HFFc6 (cell line): Measurements from ENCODE around the gene NPR2. TPM values are rescaled to one million over a fixed set of nuclear protein-coding genes. Genes with fewer than 3 reads are reported as not detected.

Experiments used
- DNase-seq: peaks from one replicate; pipeline ENCODE4 v3.0.0-alpha.2; 2018
- H3K27ac Mint-ChIP-seq: 2 replicates; pipeline ENCODE4 v1.8.0; 2020; ENCODE audit warnings: mild to moderate bottlenecking, mixed read lengths
- H3K27me3 Mint-ChIP-seq: 2 replicates; pipeline ENCODE4 v1.8.0; 2021; ENCODE audit warnings: mild to moderate bottlenecking, moderate library complexity, mixed read lengths; ENCODE audit not compliant: insufficient read depth
- H3K36me3 Mint-ChIP-seq: 2 replicates; pipeline ENCODE4 v1.8.0; 2021; ENCODE audit warnings: low read depth, mixed read lengths
- H3K4me1 Mint-ChIP-seq: 2 replicates; pipeline ENCODE4 v1.8.0; 2020; ENCODE audit warnings: low read depth, mixed read lengths
- H3K4me3 Mint-ChIP-seq: 2 replicates; pipeline ENCODE4 v1.8.0; 2020; ENCODE audit warnings: mild to moderate bottlenecking, moderate library complexity, mixed read lengths
- H3K9me3 Mint-ChIP-seq: 2 replicates; pipeline ENCODE4 v1.8.0; 2020; ENCODE audit warnings: mild to moderate bottlenecking, mixed read lengths
- CTCF ChIP-seq: fragments of 200-600 bp; sonication (generic); IDR thresholded peaks from 2 replicates; pipeline ENCODE4 v1.5.0; 2021; ENCODE audit warnings: antibody characterized with exemption, mild to moderate bottlenecking
- total RNA-seq, 6 experiments: library from RNA; stranded (reverse); fragmentation: NEBNext Ultra II Directional; extraction: Animal tissue kit (Norgen Biotek cat#: 25700); gene quantifications; 2 replicates in 1 of 6; 3 replicates in 5 of 6; pipeline ENCODE4 v1.2.3, GENCODE V29; 2021

Gene NPR2
- total RNA-seq, 6 experiments from 2014 or later: 38.3 to 48.5 (median 41.7) TPM

GRCh38 chr9:35827486-35827885 lies 36.1 kb downstream of the NPR2 start:
- peaks cover 61% of the 10 kb centered on the region for H3K4me1 Mint-ChIP-seq
- no peaks in the 10 kb centered on the region for H3K36me3 Mint-ChIP-seq
- H3K27me3 Mint-ChIP-seq: no peaks in the 10 kb centered on the region; the same call in 1 of the 2 replicates
- H3K27ac Mint-ChIP-seq: peak overlapping the region; percentile 80
- peak overlapping the region; percentile 66 for H3K4me3 Mint-ChIP-seq
- DNase-seq: peak; percentile 65
- TF ChIP-seq CTCF: no peak
- H3K9me3 Mint-ChIP-seq: no peaks in the 10 kb centered on the region

GRCh38 chr9:35828716-35829083 lies 37.3 kb downstream of the NPR2 start, which contains the start of gene FAM221B:
Gene FAM221B (minus strand): TSS chr9:35828732. CDS start chr9:35826161, 2,571 bp downstream.
- no peak for DNase-seq
- Mint-ChIP-seq H3K9me3 (no peaks in the 10 kb centered on the region), H3K4me3 (peak within 1 kb of the TSS; percentile 93), H3K36me3 (no peaks in the 10 kb centered on the region), H3K4me1 (peaks cover 58% of the 10 kb centered on the region), H3K27ac (peak within 1 kb of the TSS; percentile 85), H3K27me3 (no peaks in the 10 kb centered on the region; the same call in 1 of the 2 replicates)
- TF ChIP-seq CTCF: no peak

- Mint-ChIP-seq H3K27ac (peak within 1 kb of the TSS; percentile 85), H3K4me1 (peaks cover 62% of the 10 kb centered on the region), H3K9me3 (no peaks in the 10 kb centered on the region), H3K4me3 (peak within 1 kb of the TSS; percentile 93), H3K27me3 (no peaks in the 10 kb centered on the region; the same call in 1 of the 2 replicates), H3K36me3 (no peaks in the 10 kb centered on the region)
- peak; percentile 79 for DNase-seq
- no peak for TF ChIP-seq CTCF
These were observed 37.8 kb downstream of the NPR2 start, which contains the start of gene TMEM8B for GRCh38 chr9:35829084-35829763. Gene TMEM8B (plus strand): TSS chr9:35829228. CDS start chr9:35829448, 220 bp downstream.

- Mint-ChIP-seq H3K4me3 (peak overlapping the region; percentile 89), H3K27me3 (no peaks in the 10 kb centered on the region; the same call in 1 of the 2 replicates), H3K36me3 (no peaks in the 10 kb centered on the region), H3K9me3 (no peaks in the 10 kb centered on the region), H3K27ac (peak overlapping the region; percentile 81), H3K4me1 (peaks cover 67% of the 10 kb centered on the region)
- no peak for TF ChIP-seq CTCF
- no peak for DNase-seq
These were observed 38.3 kb downstream of the NPR2 start for GRCh38 chr9:35829764-35830096.

- TF ChIP-seq CTCF: no peak
- Mint-ChIP-seq H3K36me3 (no peaks in the 10 kb centered on the region), H3K9me3 (no peaks in the 10 kb centered on the region), H3K27ac (no peak overlapping the region), H3K4me3 (no peak overlapping the region), H3K27me3 (no peaks in the 10 kb centered on the region; the same call in none of the 2 replicates), H3K4me1 (peaks cover 65% of the 10 kb centered on the region)
- DNase-seq: no peak
These were observed 39.6 kb downstream of the NPR2 start for GRCh38 chr9:35831040-35831439.
